CD4-positive, alpha-beta memory T cell (primary cell): Measurements from ENCODE around the gene SLC25A18. TPM values are rescaled to one million over a fixed set of nuclear protein-coding genes. Genes with fewer than 3 reads are reported as not detected.

Source experiments
- CTCF ChIA-PET: fragments of 350-600 bp; sonication (Branson Sonifier 250); formaldehyde crosslinking; loops from one replicate; lab custom pipeline; 2021; ENCODE audit warnings: inconsistent platforms; ENCODE audit not compliant: partially characterized antibody; lab: Charles Lee
- POLR2A ChIA-PET: fragments of 350-600 bp; sonication (Branson Sonifier 250); formaldehyde crosslinking; loops from one replicate; lab custom pipeline; 2021; ENCODE audit not compliant: partially characterized antibody; lab: Charles Lee
- DNase-seq, 5 donors: peaks; one replicate each; pipeline versions ENCODE4 v3.0.0 to v3.0.0-alpha.2; 2020 to 2022; ENCODE audit warnings: mixed read lengths in 1 of 5
- H3K27ac ChIP-seq: one replicate; pipeline ENCODE4 v1.7.0; 2013; ENCODE audit warnings: low read depth, low read length
- H3K27me3 ChIP-seq: 2 replicates; pipeline ENCODE4 v1.7.0; 2013; ENCODE audit warnings: mild to moderate bottlenecking, low read length, moderate library complexity; ENCODE audit not compliant: insufficient read depth
- H3K36me3 ChIP-seq: 2 replicates; pipeline ENCODE4 v1.7.0; 2013; ENCODE audit warnings: mild to moderate bottlenecking, low read length, moderate library complexity; ENCODE audit not compliant: insufficient read depth
- H3K4me1 ChIP-seq: 2 replicates; pipeline ENCODE4 v1.7.0; 2013; ENCODE audit warnings: mild to moderate bottlenecking, low read length, moderate library complexity; ENCODE audit not compliant: insufficient read depth
- H3K4me3 ChIP-seq, 2 donors: one replicate each; pipeline ENCODE4 v1.7.0; 2013; ENCODE audit warnings: low read length in 2 of 2, mild to moderate bottlenecking in 1 of 2
- H3K9me3 ChIP-seq, 2 donors: one replicate each; pipeline ENCODE4 v1.7.0; 2013; ENCODE audit warnings: low read length in 2 of 2, control low read depth in 1 of 2; ENCODE audit not compliant: control insufficient read depth in 1 of 2
- H3K27ac Mint-ChIP-seq, 7 donors: one replicate each; pipeline ENCODE4 v1.8.0; 2020 to 2021; ENCODE audit warnings: mixed read lengths in 7 of 7, mild to moderate bottlenecking in 6 of 7, inconsistent platforms in 3 of 7, moderate library complexity in 3 of 7
- H3K27me3 Mint-ChIP-seq, 2 donors: one replicate each; pipeline ENCODE4 v1.8.0; 2020 to 2021; ENCODE audit warnings: mixed read lengths in 2 of 2
- H3K36me3 Mint-ChIP-seq, 2 donors: one replicate each; pipeline ENCODE4 v1.8.0; 2020 to 2021; ENCODE audit warnings: mixed read lengths in 2 of 2, inconsistent platforms in 1 of 2, mild to moderate bottlenecking in 1 of 2
- H3K4me1 Mint-ChIP-seq, 4 donors: one replicate each; pipeline ENCODE4 v1.8.0; 2020 to 2021; ENCODE audit warnings: mixed read lengths in 4 of 4, mild to moderate bottlenecking in 1 of 4
- H3K4me3 Mint-ChIP-seq, 8 donors: one replicate each; pipeline ENCODE4 v1.8.0; 2020 to 2021; ENCODE audit warnings: mixed read lengths in 8 of 8, mild to moderate bottlenecking in 7 of 8, moderate library complexity in 6 of 8, inconsistent platforms in 3 of 8
- H3K9me3 Mint-ChIP-seq, 8 donors: one replicate each; pipeline ENCODE4 v1.8.0; 2020 to 2021; ENCODE audit warnings: mixed read lengths in 8 of 8, mild to moderate bottlenecking in 5 of 8, inconsistent platforms in 3 of 8, moderate library complexity in 1 of 8
- intact Hi-C: fragments of 100-400 bp; cut with micrococcal nuclease; formaldehyde crosslinking; loops from one replicate; pipeline ENCODE4 v1.15.1; 2023
- polyA plus RNA-seq, 2 donors: library from polyadenylated mRNA; unstranded; fragments of 300-500 nt; fragmentation: Illumina TruSeq; gene quantifications; one replicate each; pipeline ENCODE4 v1.2.3, GENCODE V29; 2021
- total RNA-seq, 2 experiments: library from RNA; stranded (reverse); gene quantifications; one replicate each; pipeline ENCODE4 v1.2.3, GENCODE V29; 2021

Gene SLC25A18
- total and polyA plus RNA-seq, 4 experiments from 2014 or later, result 0.10 TPM; not detected in 3

DNA sequence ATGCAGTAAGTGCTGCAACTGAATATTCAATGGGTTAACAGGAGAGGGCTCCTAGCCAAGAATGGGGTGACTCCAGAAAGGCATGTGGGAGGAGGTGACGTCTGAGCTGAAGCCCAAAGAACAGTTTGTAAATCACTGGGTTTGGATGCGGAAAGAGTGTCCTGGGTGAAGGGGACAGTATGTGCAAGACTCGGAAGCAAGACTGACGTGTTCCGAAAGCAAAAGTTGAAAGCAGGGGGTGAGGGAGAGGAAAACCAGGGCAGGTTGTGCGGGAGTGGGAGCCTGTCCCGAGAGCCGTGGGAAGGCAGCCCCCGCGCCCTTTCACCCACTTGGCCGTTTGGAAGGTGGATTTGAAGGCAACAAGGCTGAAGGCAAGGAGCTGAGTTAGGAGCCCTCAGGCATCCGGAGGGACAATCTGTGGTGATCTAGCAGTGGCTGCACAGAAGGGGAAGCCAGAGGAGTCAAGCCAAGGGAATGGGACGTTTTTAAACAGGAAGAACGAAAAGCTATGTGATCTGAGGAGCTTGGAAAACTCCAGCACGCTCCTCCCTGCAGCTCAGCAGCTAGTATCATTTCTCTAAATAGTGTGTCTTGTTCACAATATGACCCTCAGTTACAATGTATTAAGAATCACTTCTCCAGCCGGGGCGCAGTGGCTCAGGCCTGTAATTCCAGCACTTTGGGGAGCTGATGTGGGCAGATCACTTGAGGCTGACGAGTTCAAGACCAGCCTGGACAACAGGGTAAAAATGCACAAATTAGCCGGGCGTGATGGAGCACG is 7.7 kb downstream of the SLC25A18 start:
- intact Hi-C loops, result no loop called here
- H3K4me1 Mint-ChIP-seq, result no peaks in the 10 kb centered on the region
- H3K27ac Mint-ChIP-seq, result no peak overlapping the region

GRCh38 chr22:17575151-17575550 is 11.9 kb downstream of the SLC25A18 start:
- Histone ChIP-seq H3K9me3 (no peaks in the 10 kb centered on the region), H3K27ac (no peak overlapping the region), H3K36me3 (no peaks in the 10 kb centered on the region), H3K27me3 (no peaks in the 10 kb centered on the region), H3K4me1 (no peaks in the 10 kb centered on the region), H3K4me3 (no peak overlapping the region)
- Mint-ChIP-seq H3K4me3 (no peak overlapping the region), H3K4me1 (no peaks in the 10 kb centered on the region), H3K27ac (no peak overlapping the region), H3K27me3 (peaks cover 4 to 7% of the 10 kb centered on the region in 2 donors), H3K9me3 (no peaks in the 10 kb centered on the region), H3K36me3 (no peaks in the 10 kb centered on the region)
- POLR2A ChIA-PET, result no interaction called here
- no peak for DNase-seq
- CTCF ChIA-PET, result no interaction called here
- intact Hi-C loops, result no loop called here

More for the DNA sequence above, 7.7 kb downstream of the SLC25A18 start:
- no peaks in the 10 kb centered on the region for H3K9me3 Mint-ChIP-seq
- no peaks in the 10 kb centered on the region for H3K4me1 ChIP-seq
- no peak overlapping the region for H3K4me3 ChIP-seq
- no peaks in the 10 kb centered on the region for H3K36me3 Mint-ChIP-seq
- DNase-seq, result no peak
- no peak overlapping the region for H3K27ac ChIP-seq
- ChIA-PET CTCF (no interaction called here), POLR2A (no interaction called here)
- no peaks in the 10 kb centered on the region for H3K27me3 ChIP-seq
- no peaks in the 10 kb centered on the region for H3K9me3 ChIP-seq
- H3K36me3 ChIP-seq, result no peaks in the 10 kb centered on the region
- H3K27me3 Mint-ChIP-seq, result peaks cover 7 to 9% of the 10 kb centered on the region in 2 donors
- no peak overlapping the region for H3K4me3 Mint-ChIP-seq

DNA sequence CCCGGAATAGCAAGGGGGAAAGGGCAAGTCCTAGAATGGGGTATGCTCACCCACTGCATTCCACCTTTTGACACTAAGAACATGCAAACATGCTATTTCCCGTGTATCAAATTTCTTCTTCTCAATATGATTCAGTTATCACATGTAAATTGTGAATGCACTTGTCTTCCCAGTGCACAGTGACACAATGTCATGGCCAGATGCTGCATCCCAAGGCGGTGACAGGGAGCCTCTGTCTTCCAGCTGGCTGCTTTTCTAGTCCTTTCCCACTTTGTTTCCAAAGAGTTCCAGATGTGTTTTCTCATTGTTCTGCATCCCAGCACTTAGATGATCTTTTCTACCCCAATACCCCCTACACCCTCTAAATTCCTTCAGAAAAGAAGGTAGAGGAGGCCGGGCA is 12.4 kb downstream of the SLC25A18 start:
- Mint-ChIP-seq H3K36me3 (no peaks in the 10 kb centered on the region), H3K4me1 (no peaks in the 10 kb centered on the region), H3K9me3 (no peaks in the 10 kb centered on the region), H3K27ac (no peak overlapping the region), H3K4me3 (no peak overlapping the region), H3K27me3 (peaks cover 2 to 7% of the 10 kb centered on the region in 2 donors)
- CTCF ChIA-PET, result no interaction called here
- no peak for DNase-seq
- H3K27ac ChIP-seq, result no peak overlapping the region
- POLR2A ChIA-PET, result no interaction called here
- no peaks in the 10 kb centered on the region for H3K9me3 ChIP-seq
- H3K4me3 ChIP-seq, result no peak overlapping the region
- H3K4me1 ChIP-seq, result no peaks in the 10 kb centered on the region
- no peaks in the 10 kb centered on the region for H3K27me3 ChIP-seq
- intact Hi-C loops, result no loop called here
- H3K36me3 ChIP-seq, result no peaks in the 10 kb centered on the region

DNA sequence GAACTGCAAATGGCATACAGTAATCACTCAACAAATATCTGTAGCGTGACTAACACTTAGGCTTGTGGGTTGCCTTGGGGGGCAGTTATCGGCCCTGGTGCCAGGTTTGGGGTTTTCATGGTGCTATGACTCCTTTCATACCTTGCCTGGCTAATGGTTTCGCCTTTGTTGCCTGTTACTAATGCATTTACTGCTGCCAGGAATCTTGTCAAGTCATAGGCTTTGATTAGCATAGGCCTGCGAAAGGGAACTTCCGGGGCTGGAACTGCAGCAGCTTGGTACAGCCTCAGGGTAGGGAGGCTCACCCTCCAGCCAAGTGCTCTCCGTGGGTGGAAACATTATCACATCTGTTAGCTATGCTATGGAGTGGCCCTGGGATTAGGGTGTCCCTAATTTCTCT is 13.2 kb downstream of the SLC25A18 start:
- H3K27ac Mint-ChIP-seq, result no peak overlapping the region

GRCh38 chr22:17578136-17578754 is 14.9 kb downstream of the SLC25A18 start:
- ChIA-PET CTCF (interaction anchor here (0.7 kb wide), 1 partner anchor 482 kb away, joined by 3 read pairs; no protein-coding TSS in a partner anchor), POLR2A (no interaction called here)
- peaks cover 0 to 7% of the 10 kb centered on the region in 2 donors for H3K27me3 Mint-ChIP-seq

More for the DNA sequence above, 13.2 kb downstream of the SLC25A18 start:
- CTCF ChIA-PET, result no interaction called here
- Histone ChIP-seq H3K4me1 (no peaks in the 10 kb centered on the region), H3K27me3 (no peaks in the 10 kb centered on the region), H3K27ac (no peak overlapping the region), H3K36me3 (no peaks in the 10 kb centered on the region), H3K9me3 (no peaks in the 10 kb centered on the region), H3K4me3 (no peak overlapping the region)
- peaks cover 0 to 7% of the 10 kb centered on the region in 2 donors for H3K27me3 Mint-ChIP-seq
- POLR2A ChIA-PET, result no interaction called here
- no peaks in the 10 kb centered on the region for H3K4me1 Mint-ChIP-seq
- intact Hi-C loops, result no loop called here
- no peaks in the 10 kb centered on the region for H3K36me3 Mint-ChIP-seq
- no peak overlapping the region for H3K4me3 Mint-ChIP-seq
- DNase-seq, result no peak
- no peaks in the 10 kb centered on the region for H3K9me3 Mint-ChIP-seq

GRCh38 chr22:17579535-17579981 is 16.3 kb downstream of the SLC25A18 start:
- Histone ChIP-seq H3K9me3 (no peaks in the 10 kb centered on the region), H3K4me1 (no peaks in the 10 kb centered on the region), H3K4me3 (no peak overlapping the region), H3K36me3 (no peaks in the 10 kb centered on the region), H3K27me3 (no peaks in the 10 kb centered on the region), H3K27ac (no peak overlapping the region)
- DNase-seq, result no peak
- intact Hi-C loops, result no loop called here
- ChIA-PET POLR2A (no interaction called here), CTCF (no interaction called here)
- no peak overlapping the region for H3K4me3 Mint-ChIP-seq
- no peaks in the 10 kb centered on the region for H3K9me3 Mint-ChIP-seq
- H3K36me3 Mint-ChIP-seq, result no peaks in the 10 kb centered on the region
- H3K4me1 Mint-ChIP-seq, result no peaks in the 10 kb centered on the region
- no peak overlapping the region for H3K27ac Mint-ChIP-seq
- H3K27me3 Mint-ChIP-seq, result peaks cover 1 to 7% of the 10 kb centered on the region in 2 donors

More at GRCh38 chr22:17578136-17578754, 14.9 kb downstream of the SLC25A18 start:
- Mint-ChIP-seq H3K4me1 (no peaks in the 10 kb centered on the region), H3K36me3 (no peaks in the 10 kb centered on the region), H3K4me3 (no peak overlapping the region), H3K9me3 (no peaks in the 10 kb centered on the region), H3K27ac (no peak overlapping the region)
- H3K9me3 ChIP-seq, result no peaks in the 10 kb centered on the region
- H3K36me3 ChIP-seq, result no peaks in the 10 kb centered on the region
- no peak overlapping the region for H3K4me3 ChIP-seq
- no peaks in the 10 kb centered on the region for H3K27me3 ChIP-seq
- intact Hi-C loops, result no loop called here
- H3K27ac ChIP-seq, result no peak overlapping the region
- no peak for DNase-seq
- H3K4me1 ChIP-seq, result no peaks in the 10 kb centered on the region

GRCh38 chr22:17580441-17581031 is 17.2 kb downstream of the SLC25A18 start:
- H3K27ac ChIP-seq, result no peak overlapping the region
- H3K9me3 ChIP-seq, result no peaks in the 10 kb centered on the region
- H3K27me3 ChIP-seq, result no peaks in the 10 kb centered on the region
- ChIA-PET POLR2A (no interaction called here), CTCF (no interaction called here)
- H3K36me3 Mint-ChIP-seq, result no peaks in the 10 kb centered on the region
- H3K27ac Mint-ChIP-seq, result no peak overlapping the region
- no peak overlapping the region for H3K4me3 ChIP-seq
- intact Hi-C loops, result no loop called here
- no peak for DNase-seq
- peaks cover 1 to 7% of the 10 kb centered on the region in 2 donors for H3K27me3 Mint-ChIP-seq
- H3K36me3 ChIP-seq, result no peaks in the 10 kb centered on the region
- H3K4me1 Mint-ChIP-seq, result no peaks in the 10 kb centered on the region
- H3K9me3 Mint-ChIP-seq, result no peaks in the 10 kb centered on the region
- no peaks in the 10 kb centered on the region for H3K4me1 ChIP-seq
- H3K4me3 Mint-ChIP-seq, result no peak overlapping the region
